GM21381 (cell line): Measurements from ENCODE around the gene METTL21A.

ENCODE experiments used
- ATAC-seq: cut with Tn5 transposase; IDR thresholded peaks from one replicate; pipeline ENCODE4 v1.9.1; 2021; ENCODE audit warnings: mild to moderate bottlenecking, moderate library complexity; ENCODE audit not compliant: unreplicated experiment

METTL21A gene

DNA sequence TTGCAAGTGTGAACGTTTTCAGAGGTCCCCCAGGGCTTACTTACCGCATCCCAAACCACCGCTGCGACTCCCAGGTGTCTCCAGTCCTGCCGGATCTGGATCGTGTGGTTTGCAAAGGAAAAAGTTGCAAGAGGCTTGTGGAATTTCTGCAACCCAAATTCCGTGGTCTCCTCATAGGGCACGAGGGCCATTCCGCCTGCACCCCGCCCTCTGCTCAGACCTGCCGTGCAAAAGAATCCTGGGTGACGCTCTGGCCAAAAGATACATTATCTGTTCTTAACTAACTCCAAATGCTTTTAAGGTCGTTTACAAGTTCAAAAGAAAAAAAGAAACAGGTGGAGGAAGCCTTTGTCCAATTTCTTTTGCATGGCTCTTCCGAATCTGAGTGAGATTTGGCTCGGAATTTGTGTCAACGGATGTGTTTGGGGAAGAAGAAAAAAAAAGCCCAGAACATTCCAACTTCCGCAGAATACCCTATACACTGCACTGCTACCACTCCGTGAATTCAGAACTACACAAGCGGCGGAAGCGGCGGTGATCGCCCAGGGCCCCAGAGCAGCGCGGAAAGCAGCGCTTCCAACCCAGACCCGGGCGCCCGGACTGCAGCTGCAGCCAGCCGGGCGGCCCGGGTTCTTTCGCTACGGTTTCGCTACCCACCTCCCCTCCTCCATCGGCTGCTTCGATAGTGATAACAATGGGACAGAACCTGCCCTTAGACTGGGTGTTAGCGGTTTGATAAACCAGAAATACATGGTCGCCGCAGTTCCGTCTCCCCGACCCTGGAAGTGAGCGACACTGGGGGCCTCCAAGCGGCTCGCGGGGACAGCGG is 795 bp downstream of the METTL21A start:
- peak; percentile 36 for ATAC-seq

DNA sequence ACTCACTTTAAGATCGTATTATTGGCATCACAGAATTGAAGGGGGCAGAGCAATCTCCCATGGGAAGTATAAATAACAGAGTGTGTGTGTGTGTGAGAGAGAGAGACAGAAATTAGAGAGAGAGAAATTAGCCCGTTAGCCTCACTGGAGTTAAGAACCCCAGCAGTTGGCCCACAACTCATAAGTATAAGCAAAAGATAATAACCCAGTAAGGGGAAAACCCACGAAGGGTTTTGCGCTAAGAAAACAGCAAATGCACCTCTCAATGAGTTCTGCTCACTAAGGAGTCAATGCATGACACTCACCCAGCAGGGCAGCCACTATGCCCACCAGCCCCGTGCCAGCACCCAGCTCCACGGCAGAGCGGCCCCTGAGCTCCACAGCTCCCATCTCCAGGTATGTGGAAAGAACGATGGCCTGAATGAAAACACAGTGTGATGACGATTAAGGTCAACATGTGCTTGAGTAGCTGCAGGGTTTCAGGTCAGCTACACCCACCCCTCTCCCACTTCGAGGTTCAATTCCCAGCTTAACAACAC is 3.6 kb downstream of the METTL21A start:
- ATAC-seq: no peak

DNA sequence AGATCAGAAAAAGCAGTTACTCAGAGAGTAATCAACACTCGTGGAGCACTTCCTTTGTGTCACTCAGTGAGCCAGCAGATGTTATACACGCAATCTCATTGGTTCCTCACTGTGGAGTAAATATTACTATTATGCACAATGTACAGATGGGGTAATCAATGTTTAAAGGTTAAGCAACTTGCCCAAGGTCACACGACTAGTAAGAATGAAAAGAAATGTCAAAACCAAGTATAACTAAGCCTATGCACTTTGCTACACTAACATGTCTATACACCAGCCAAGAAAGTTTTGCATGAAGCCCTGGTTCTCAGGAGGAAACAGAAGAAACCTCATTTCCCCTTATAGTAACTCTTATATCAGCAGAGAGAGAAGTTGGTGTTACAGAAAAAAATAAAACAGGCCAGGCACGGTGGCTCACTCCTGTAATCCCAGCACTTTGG is 5.4 kb downstream of the METTL21A start:
- ATAC-seq: no peak

DNA sequence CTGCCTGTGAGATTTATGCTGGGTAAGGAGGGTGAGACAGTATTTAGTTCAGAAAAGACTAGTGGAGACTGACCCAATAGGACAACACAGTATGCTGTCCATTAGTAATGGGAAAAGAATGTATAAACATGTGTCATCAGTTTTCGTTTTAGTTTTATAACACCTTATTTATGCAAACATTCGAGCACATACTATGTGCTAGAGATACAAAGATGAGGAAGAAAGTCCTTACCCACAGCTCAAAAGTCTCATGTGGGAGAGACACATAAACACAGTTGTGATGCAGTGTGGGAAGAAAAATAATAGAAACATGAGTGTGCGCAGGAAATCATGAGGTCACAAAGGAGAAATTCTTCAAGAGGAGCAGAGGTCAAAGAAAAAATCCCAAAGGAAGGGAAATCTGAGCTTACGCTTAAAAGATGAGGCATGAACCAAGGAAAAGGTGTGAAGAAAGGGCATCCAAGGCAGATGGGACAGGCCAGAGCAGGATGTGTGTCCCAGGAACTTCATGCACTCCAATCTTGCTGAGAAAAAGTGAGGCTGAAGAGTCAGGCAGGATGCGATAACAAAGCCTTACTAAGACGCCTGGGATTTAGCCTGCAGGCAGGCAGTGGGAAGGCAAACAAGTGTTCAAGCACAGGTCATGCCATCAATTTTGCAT is 8.1 kb downstream of the METTL21A start:
- no peak for ATAC-seq

DNA sequence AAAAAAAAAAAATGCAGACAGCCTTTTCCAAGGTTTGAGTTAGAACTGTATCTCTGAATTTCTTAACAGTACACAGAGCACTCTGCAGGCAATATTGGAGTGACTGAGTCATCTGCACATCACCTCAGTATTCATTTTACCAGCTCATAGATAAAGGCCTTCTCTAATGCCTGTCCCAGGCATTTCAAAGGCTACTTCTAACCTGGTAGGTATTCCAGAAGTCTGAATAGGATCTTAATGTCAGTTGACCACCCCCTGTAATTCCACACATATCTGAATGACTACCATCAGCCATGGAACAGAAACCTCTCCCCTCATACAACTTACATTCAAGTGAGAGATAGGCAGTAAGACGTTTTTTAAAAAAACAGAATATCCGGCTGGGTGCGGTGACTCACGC is 9.0 kb downstream of the METTL21A start:
- no peak for ATAC-seq

DNA sequence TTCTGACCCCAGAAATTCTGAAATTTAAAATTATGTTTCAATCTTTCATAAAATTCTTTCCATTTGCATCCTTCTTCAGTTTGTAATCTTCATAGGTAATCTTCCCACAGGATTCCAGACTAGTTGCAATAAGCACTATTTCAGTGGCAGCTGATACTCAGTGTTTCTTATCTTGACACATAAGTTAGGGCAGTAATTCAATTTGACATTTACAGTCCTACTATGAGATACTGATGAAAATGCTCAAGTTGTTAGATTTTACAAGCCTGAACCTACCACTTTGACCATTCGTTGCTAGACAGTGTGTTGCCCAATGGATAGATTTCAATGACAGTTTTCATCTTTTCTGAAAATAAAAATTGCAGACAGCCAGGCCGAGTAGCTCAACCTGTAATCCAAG is 10.4 kb downstream of the METTL21A start:
- ATAC-seq: no peak

DNA sequence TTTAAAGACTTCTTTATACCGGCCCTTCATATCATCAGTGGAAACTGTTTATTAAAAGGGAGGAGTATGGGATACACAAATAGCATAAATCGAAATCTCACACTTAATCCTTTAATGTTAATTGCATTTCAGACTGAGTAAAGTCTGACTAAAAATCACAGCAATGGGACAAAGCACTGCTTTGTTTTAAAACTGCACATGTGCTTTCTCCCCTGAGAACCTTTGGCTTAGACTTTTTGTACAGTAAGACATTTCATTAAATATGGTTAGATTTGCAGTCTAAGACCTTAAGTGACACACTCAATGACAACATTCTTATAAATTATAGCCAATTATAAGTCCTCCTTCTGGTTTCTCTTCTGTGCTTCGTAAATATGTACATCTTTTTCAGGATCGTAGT is 12.5 kb downstream of the METTL21A start:
- ATAC-seq: no peak

DNA sequence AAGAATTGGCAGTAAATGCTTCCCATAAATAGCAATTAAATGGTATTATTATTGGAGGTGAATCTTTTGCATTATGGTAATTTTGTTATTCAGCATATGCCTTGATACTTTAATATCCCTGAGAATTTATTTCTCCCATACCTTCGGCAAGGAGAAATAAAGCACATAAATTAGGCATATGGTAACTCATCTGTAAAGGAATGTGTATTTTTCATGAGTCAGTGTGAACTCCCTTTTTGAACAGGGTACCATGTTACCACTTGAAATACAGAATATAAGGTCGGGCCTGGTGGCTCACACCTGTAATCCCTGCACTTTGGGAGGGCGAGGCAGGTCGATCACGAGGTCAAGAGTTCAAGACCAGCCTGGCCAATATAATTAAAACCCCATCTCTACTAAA is 18.4 kb downstream of the METTL21A start:
- ATAC-seq: no peak

DNA sequence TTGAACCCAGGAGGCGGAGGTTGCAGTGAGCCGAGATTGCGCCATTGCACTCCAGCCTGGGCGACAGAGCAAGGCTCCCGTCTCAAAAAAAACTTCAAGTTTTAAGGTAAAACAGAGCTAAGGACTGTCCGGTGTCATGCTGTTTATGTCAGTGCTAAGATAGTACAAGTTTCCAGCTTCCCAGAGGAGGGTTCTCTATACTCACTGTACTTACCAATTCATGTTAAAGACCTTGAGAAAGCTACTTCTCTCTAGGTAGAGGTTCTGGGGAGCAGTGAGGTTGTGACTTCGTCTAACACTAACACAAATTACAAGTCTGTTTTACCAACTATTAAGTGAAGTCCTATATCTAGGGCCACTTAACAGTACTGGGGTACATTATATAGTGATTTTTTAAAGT is 18.8 kb downstream of the METTL21A start:
- ATAC-seq: no peak

DNA sequence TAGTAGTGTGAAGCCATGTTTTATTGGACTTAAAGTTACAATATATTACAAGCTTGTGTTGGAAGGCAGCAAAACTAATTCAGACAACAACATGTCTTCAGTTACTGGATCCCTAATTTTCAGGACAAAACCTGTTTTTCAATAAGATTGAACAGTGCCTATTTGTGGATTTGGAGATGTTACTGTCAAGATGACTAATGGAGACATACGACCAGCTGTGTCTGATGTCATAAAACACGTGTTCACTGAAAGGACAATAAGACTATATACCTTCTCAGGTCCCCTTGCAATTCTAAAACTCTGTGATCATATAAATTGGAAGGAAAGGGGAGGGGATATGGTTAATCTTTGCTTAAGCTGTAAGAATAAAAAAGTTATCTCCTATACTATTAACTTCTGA is 21.7 kb downstream of the METTL21A start:
- no peak for ATAC-seq

DNA sequence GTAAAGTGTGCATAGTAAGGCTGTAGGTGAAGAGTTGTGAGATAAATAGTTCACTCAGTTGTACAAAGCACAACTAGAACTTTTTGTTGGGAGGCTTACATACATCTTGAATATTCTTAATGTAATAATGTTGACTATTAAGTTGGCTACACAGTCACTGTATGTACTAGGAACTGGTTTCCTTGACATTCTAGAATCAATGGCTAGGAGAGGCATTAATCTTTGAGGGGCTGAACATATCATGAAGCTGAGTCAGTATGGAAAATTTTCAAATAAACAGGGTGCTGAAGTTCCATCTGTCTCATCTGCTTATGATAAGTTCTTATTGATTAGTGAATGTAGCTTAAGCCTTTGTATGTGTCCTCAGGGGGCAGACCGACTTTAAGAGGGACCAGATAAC is 23.4 kb downstream of the METTL21A start:
- no peak for ATAC-seq

DNA sequence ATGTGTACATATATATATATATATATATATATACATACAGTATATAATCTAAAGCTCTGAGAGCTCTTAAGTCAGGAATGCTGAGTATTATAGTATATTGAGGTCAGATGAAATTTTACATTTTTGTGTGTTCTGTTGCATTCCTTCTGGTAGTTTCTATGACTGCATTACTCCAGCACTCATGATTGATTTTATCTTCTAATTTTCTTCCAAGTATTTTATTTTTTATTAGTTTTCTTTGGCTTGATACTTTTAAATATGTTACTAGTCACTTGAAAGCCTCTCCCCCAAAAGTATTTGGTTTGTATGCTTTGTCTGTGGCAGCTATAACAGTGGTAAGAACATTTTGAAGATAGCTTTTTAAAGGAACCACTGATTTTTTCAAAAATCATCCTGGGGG is 25.0 kb downstream of the METTL21A start:
- no peak for ATAC-seq

DNA sequence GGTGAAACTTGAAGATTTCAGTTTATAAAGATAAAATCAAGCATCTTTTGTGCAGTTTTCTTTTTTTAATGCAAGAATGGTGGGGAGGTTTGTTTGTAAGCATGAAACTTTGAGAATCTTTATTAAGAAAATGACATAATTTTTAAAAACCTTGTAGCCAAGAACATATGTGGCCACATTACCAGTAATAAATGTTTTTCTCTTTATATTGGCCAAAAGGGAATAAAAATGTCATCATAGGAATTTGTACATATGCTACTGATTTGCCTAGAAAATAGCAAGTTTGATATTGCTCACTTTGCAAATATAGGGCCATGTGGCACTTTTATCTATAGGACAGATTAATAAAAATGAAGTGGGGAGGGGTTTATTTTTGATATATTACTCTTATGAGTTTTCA is 25.6 kb downstream of the METTL21A start:
- ATAC-seq: no peak

DNA sequence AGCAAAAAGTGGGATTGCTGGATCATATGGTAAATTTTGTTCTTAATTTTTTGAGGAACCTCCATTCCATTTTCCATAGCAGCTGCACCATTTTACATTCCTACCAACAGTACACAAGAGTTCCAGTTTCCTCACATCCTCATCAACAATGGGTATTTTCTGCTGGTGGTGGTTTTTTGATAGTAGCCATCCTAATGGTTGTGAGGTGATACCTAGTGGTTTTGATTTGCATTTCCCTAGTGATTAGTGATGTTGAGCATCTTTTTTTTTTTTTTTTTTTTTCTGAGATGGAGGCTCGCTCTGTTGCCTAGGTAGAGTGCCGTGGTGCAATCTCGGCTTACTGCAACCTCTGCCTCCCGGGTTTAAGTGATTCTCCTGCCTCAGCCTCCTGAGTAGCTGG is 30.5 kb downstream of the METTL21A start:
- no peak for ATAC-seq

DNA sequence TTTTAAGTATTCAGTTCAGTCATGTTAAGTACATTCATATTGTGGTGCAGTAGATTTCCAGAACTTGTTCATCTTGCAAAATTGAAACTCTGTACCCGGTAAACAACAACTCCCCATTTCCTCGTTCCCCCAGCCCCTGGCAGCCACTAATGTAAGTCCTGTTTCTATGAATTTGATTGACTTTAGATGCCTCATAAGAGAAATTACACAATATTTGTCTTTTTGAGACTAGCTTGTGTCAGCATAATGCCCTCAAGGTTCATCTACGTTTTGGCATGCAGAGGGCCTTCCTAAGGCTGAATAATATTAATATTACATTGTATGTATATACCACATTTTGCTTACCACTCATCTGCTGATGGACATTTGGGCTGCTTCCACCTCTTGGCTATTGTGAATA is 30.9 kb downstream of the METTL21A start:
- no peak for ATAC-seq

DNA sequence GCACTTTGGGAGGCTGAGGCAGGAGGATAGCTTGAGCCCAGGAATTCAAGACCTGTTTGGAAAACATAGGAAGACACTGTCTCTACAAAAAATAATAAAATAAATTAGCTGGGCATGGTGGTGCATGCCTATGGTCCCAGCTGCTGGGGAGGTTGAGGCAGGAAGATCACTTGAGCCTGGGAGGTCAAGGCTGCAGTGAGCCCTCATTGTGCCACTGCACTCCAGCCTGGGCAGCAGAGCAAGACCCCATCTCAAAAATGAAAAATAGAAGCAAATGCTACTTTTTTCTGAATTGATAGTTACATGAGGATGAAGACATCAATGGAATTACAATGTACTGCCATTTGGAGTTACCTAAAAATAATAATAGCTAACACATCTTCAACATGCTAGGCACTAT is 31.9 kb downstream of the METTL21A start:
- ATAC-seq: no peak

DNA sequence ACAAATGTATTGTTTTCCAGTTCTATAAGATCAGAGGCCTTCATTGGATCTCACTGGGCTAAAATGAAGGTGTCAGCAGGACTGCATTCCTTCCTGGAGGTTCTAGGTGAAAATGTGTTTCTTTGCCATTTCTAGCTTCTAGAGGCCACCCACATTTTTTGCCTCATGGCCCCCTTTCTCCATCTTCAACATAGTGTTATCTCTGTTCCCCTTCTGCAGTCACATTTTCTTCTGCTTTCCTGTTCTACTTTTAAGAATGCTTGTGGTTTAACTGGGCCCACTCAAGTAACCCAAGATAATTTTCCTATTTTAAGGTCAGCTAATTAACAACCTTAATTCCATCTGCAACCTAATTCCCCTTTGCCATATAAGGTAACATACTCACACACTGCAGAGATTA is 36.1 kb downstream of the METTL21A start:
- no peak for ATAC-seq

DNA sequence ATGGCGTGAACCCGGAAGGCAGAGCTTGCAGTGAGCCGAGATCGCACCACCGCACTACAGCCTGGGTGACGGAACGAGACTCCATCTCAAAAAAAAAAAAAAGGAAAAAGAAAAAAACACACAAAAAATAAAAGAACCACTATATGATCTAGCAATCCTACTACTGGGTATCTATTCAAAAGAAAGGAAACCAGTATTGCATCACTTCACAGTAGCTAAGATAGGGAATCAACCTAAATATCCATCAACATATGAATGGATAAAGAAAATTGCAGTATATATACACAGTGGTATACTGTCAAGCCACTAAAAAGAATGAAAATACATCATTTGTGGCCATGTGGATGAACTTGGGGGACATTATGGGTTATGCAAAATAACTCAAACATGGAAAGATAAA is 37.9 kb downstream of the METTL21A start:
- ATAC-seq: no peak

DNA sequence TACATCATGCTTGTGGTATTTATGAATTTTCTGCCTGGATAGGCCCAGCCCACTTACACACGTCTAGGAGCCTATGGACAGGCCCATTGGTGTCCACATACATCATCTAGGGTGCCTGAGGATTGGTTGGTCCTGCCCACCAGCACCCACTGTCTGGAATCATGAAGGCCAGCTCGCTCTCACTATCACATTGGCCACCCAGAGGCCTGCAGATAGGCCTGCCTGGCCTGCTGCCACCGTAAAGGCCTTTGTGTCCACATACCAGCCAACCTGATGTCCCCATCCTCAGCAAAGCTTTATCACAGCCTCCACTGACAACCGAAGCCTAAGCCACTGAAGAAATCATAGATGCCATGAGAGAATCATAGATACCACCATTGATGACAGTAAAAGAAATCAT is 40.2 kb downstream of the METTL21A start:
- ATAC-seq: no peak

DNA sequence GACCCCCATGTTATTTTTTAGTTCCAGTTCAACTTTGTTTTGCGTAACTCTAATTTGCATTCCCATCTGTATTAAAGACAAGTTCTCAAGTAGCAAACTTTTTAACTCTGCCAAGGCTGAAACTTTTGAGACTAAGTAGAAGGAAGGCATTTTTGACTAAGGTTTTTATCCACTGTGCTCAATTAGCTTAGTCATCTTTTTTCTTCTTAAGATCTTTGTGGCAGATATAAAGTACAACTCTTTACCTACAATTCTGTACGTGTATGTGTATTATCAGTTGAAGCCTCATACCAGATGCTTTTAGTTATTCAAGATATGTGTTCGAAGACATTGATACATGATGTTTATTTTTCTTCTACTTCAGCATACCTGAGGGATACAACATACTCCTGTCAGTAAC is 53.8 kb downstream of the METTL21A start:
- ATAC-seq: no peak

DNA sequence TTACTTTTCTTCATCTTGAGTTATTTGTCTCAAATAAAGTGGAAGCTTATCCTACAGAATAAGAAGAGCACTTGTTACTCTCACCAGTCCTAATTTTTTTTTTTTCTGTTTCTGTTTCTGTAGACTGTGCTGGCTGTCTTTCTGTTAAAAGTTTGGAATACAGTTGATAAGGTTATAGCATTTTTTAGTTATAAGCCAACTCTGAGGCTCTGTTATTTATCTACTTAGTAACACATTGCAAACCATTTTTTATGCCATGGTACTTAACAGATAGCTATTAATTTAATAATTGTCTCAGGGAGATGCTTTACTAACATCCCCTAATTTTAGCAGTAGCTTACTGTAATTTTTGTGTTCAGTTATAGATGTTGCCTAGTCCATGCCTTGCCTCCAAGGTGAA is 57.5 kb downstream of the METTL21A start:
- no peak for ATAC-seq

DNA sequence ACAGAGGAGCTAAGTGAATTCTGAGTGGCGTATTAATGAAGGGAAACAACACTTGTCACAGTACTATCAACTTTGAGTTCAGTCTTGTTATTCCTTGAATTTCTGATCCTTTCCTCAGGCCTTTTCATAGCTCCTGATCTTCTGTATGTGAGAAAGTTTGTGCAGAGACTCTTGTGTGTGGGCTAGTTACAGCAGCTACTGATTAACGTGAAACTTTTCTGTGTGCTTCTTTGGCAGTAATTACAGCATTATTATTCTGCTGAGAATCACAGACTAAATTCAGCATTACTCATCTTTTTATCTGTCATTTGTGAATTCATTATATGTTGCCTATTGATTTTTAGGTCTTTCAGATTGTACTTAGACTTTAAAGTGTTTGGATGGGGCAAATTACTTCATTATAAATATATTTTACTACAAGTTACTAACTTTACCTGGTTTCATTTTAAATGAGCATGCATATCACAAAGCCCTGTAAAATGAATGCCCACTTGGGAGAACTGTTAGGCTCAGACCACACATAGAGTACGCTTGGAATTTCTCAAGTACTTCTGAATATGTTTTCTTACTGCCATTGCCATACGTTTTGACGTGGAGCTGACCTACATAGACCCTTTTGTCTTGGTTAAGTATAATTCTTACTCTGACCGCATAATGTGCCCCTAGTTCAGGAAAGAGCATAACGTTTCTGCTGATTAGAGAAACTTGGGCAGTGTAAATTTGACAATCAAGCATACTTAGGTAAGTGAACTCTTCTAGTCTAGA is 59.3 kb downstream of the METTL21A start:
- no peak for ATAC-seq
